Heart right ventricle (tissue), 16 donors: Measurements from ENCODE around the gene EPHA8. TPM values are rescaled to one million over a fixed set of nuclear protein-coding genes. Genes with fewer than 3 reads are reported as not detected.

Experiments used
- ATAC-seq, 8 donors: fragments of 200-7000 bp; cut with Tn5 transposase; one replicate each; pipeline ENCODE4 v1.9.1; 2020; ENCODE audit warnings: mild to moderate bottlenecking in 8 of 8, moderate library complexity in 8 of 8, moderate number of reproducible peaks in 1 of 8
- DNase-seq, 2 donors: peaks; one replicate each; pipeline ENCODE4 v3.0.0-alpha.2; 2020
- H3K27ac ChIP-seq, 10 donors: fragments of 200-600 bp; sonication (generic) in 2 of 10; one replicate each; pipeline versions ENCODE4 v1.5.0 to v1.8.0; 2020 to 2022; ENCODE audit warnings: mild to moderate bottlenecking in 3 of 10
- H3K27me3 ChIP-seq, 7 donors: fragments of 200-600 bp; one replicate each; pipeline ENCODE4 v1.8.0; 2021 to 2022; ENCODE audit warnings: mild to moderate bottlenecking in 2 of 7
- H3K36me3 ChIP-seq, 9 donors: fragments of 200-600 bp; sonication (generic) in 1 of 9; one replicate each; pipeline versions ENCODE4 v1.5.0 to v1.8.0; 2020 to 2022; ENCODE audit warnings: mild to moderate bottlenecking in 2 of 9
- H3K4me1 ChIP-seq, 9 donors: fragments of 200-600 bp; sonication (generic) in 1 of 9; one replicate each; pipeline versions ENCODE4 v1.5.0 to v1.8.0; 2020 to 2022; ENCODE audit warnings: mild to moderate bottlenecking in 4 of 9
- H3K4me3 ChIP-seq, 10 donors: fragments of 200-600 bp; sonication (generic) in 2 of 10; one replicate each; pipeline versions ENCODE4 v1.5.0 to v1.8.0; 2020 to 2022; ENCODE audit warnings: mild to moderate bottlenecking in 7 of 10, moderate library complexity in 2 of 10
- H3K9me3 ChIP-seq, 11 donors: fragments of 200-600 bp in 10 of 11; sonication (generic) in 2 of 11; one replicate each; pipeline versions ENCODE4 v1.5.0 to v1.8.0; 2013 to 2022; ENCODE audit warnings: mild to moderate bottlenecking in 2 of 11, control low read depth in 1 of 11, moderate library complexity in 1 of 11
- CTCF ChIP-seq, 9 donors: fragments of 200-600 bp; sonication (generic) in 2 of 9; IDR thresholded peaks; one replicate each; pipeline versions ENCODE4 v1.5.0 to v1.8.0; 2021 to 2022; ENCODE audit warnings: antibody characterized with exemption in 9 of 9, mild to moderate bottlenecking in 5 of 9, moderate library complexity in 1 of 9
- WGBS, 2 donors: extraction: QIAGEN DNeasy Blood & Tissue Kit; methylation state at CpG; one replicate each; pipeline ENCODE4 v1.1.7; 2013; ENCODE audit warnings: inconsistent platforms in 1 of 2; 5-methylcytosine and 5-hydroxymethylcytosine counted together
- intact Hi-C, 10 donors: fragments of 100-400 bp; cut with DNase I; formaldehyde crosslinking; loops; one replicate each; pipeline versions ENCODE4 v1.11.1 to v1.14.2; 2022
- polyA plus RNA-seq, 2 donors: library from polyadenylated mRNA; stranded (reverse); fragments of 200-250 nt; gene quantifications; one replicate each; pipeline ENCODE4 v1.2.3, GENCODE V29; 2013
- total RNA-seq, 10 donors: library from RNA; stranded (reverse); fragmentation: NEBNext Ultra II Directional in 3 of 10; extraction: Animal tissue kit (Norgen Biotek cat#: 25700) in 3 of 10; gene quantifications; one replicate each; pipeline versions ENCODE4 v1.2.1 to v1.2.4, GENCODE V29; 2021 to 2023
- donor health status: Arrhythmogenic right ventricular cardiomyopathy.
- donor health status: ischemic (EF 13 %, LVEDD 7.1; RV severe dilation, severe dysfunction).
- donor health status: healthy with polysubstance abuse.
- donor health status: DM: no; HTN: yes; CAD: no.
- donor health status: DM: no; HTN: no; CAD: no.
- donor health status: ischemic (EF 25% LVEDD 6.9; RV normal size, moderate dysfunction).
- donor health status: ischemic (EF 25% LVEDD 5.7; RV mildly dilated, moderate dysfunction).
- donor health status: healthy.
- donor health status: DM: yes; HTN: yes; CAD: no.
- donor health status: Ischemic cardiomyopathy.
- donor health status: ischemic (EF 35%, LVEDD 5.7; RV mildly dilated, moderate dysfunction).
- donor health status: nonischemic (EF 11% LVEDD 7.7; RV severe dilation, severe dysfunction).
- donor health status: DM: yes; HTN: yes; CAD: no.
- donor health status: PGD.
- donor health status: ischemic (EF 29% LVEDD 5.4; RV normal size, mild dysfunction).
- donor health status: nonischemic (EF 23%, LVEDD 6.1; RV moderate dilation, normal function).

EPHA8 gene
- total and polyA plus RNA-seq, 12 donors = 0.12 to 0.30 TPM; not detected in 10

- Histone ChIP-seq H3K27me3 (peaks cover 6 to 78% (median 59%) of the 10 kb centered on the region in 7 donors), H3K4me1 (peaks cover 0 to 3% (median 0%) of the 10 kb centered on the region in 9 donors), H3K36me3 (no peaks in the 10 kb centered on the region), H3K27ac (no peak overlapping the region), H3K9me3 (no peaks in the 10 kb centered on the region), H3K4me3 (no peak overlapping the region)
- ATAC-seq (no peak), DNase-seq (no peak)
- 76 to 79% methylated on average over 14 of the region's 14 CpGs for WGBS, 2 donors
- intact Hi-C loops = no loop called here
- TF ChIP-seq CTCF (IDR thresholded peaks at IDR 0.05) = no peak
These were observed 2.9 kb downstream of the EPHA8 start for GRCh38 chr1:22566161-22566560.

GRCh38 chr1:22567197-22567596 is 3.9 kb downstream of the EPHA8 start:
- Histone ChIP-seq H3K4me3 (no peak overlapping the region), H3K27ac (no peak overlapping the region), H3K27me3 (peaks cover 6 to 75% (median 52%) of the 10 kb centered on the region in 7 donors), H3K4me1 (peaks cover 0 to 3% (median 0%) of the 10 kb centered on the region in 9 donors), H3K9me3 (no peaks in the 10 kb centered on the region), H3K36me3 (no peaks in the 10 kb centered on the region)
- DNase-seq (no peak), ATAC-seq (no peak)
- intact Hi-C loops = no loop called here
- no peak for TF ChIP-seq CTCF (IDR thresholded peaks at IDR 0.05)
- WGBS, 2 donors = 41 to 44% methylated on average over 14 of the region's 14 CpGs

GRCh38 chr1:22567994-22568393 is 4.7 kb downstream of the EPHA8 start:
- 80 to 81% methylated on average over 6 of the region's 6 CpGs for WGBS, 2 donors
- no peak for ATAC-seq
- no peaks in the 10 kb centered on the region for H3K36me3 ChIP-seq
- no peaks in the 10 kb centered on the region for H3K9me3 ChIP-seq
- peaks cover 6 to 75% (median 52%) of the 10 kb centered on the region in 7 donors for H3K27me3 ChIP-seq
- TF ChIP-seq CTCF (IDR thresholded peaks at IDR 0.05) = no peak
- no peak for DNase-seq
- peaks cover 0 to under 1% (median 0%) of the 10 kb centered on the region in 9 donors for H3K4me1 ChIP-seq
- intact Hi-C loops = no loop called here
- no peak overlapping the region for H3K27ac ChIP-seq
- H3K4me3 ChIP-seq = no peak overlapping the region

GRCh38 chr1:22569269-22569668 is 6.0 kb downstream of the EPHA8 start:
- no peak overlapping the region for H3K4me3 ChIP-seq
- peaks cover 6 to 80% (median 45%) of the 10 kb centered on the region in 7 donors for H3K27me3 ChIP-seq
- H3K27ac ChIP-seq = no peak overlapping the region
- H3K4me1 ChIP-seq = no peaks in the 10 kb centered on the region
- DNase-seq = no peak
- WGBS, 2 donors = 79 to 86% methylated on average over 7 of the region's 7 CpGs
- no peaks in the 10 kb centered on the region for H3K9me3 ChIP-seq
- no peak for TF ChIP-seq CTCF (IDR thresholded peaks at IDR 0.05)
- no peak for ATAC-seq
- intact Hi-C loops = no loop called here
- H3K36me3 ChIP-seq = no peaks in the 10 kb centered on the region
